Measurements from ENCODE around the gene SLC30A10. TPM values are rescaled to one million over a fixed set of nuclear protein-coding genes. Genes with fewer than 3 reads are reported as not detected.

SLC30A10 gene
- total and polyA plus RNA-seq, 2 of the 13 experiments (the other 11 are each of a cell fraction or from before 2014, with no cell fraction given) = 20.9 to 30.2 TPM

GRCh38 chr1:219882096-219882495 is 46.3 kb downstream of the SLC30A10 start:
- WGBS (ENCODE audit: low lambda C conversion rate) = 95% methylated on average over 3 of the region's 3 CpGs
- ChIA-PET POLR2A (interaction anchor here (0.8 kb wide), 1 partner anchor 45 kb away, joined by 3 read pairs; no protein-coding TSS in a partner anchor), CTCF (ENCODE audit: low intra/inter-chr PET ratio, low total read pairs) (no interaction called here)
- no peak overlapping the region for H3K4me3 ChIP-seq (replicated peaks in 1 of 3; ENCODE audit: insufficient read depth in 1 of 3, low read depth in 2 of 3, low read length in 3 of 3)
- FAIRE-seq (no peak), DNase-seq (ENCODE audit: low spot score) (no peak), ATAC-seq (no peak)
- H3K9me3 ChIP-seq (ENCODE audit: low read length) = no peaks in the 10 kb centered on the region
- H3K4me2 ChIP-seq (ENCODE audit: low read depth, low read length) = no peak overlapping the region
- no peaks in the 10 kb centered on the region for H3K27me3 ChIP-seq (ENCODE audit: control insufficient read depth in 1 of 2, insufficient read depth in 2 of 2, low read length in 2 of 2)
- H3K36me3 ChIP-seq (replicated peaks in 1 of 2; ENCODE audit: control insufficient read depth in 1 of 2, insufficient read depth in 2 of 2, low read length in 2 of 2) = no peaks in the 10 kb centered on the region
- peaks cover 48% of the 10 kb centered on the region for H3K4me1 ChIP-seq (ENCODE audit: insufficient read depth, low read length)
- BruUV-seq (replicated peaks) = no TSS peak
- intact Hi-C loops (cut with micrococcal nuclease; ENCODE audit: unreplicated experiment) (loop anchor here (2.0 to 5.0 kb wide), 2 partner anchors 45 kb away; no protein-coding TSS in a partner anchor), in situ Hi-C loops (cut with HindIII; ENCODE audit: extremely low pct_ligation_motif_present, low pct_unique_long_range_greater_than_20kb) (no loop called here)
- no peaks in the 10 kb centered on the region for H4K20me1 ChIP-seq (ENCODE audit: insufficient read depth, low read length)
- H2AFZ ChIP-seq (ENCODE audit: low read length) = no peak overlapping the region
- TF ChIP-seq MAZ (IDR thresholded peaks at IDR 0.05; ENCODE audit: borderline replicate concordance, low read depth, low read length) (no peak), MAZ (CRISPR knock-in tag; IDR thresholded peaks at IDR 0.05; ENCODE audit: low read depth) (no peak), KAT7 (CRISPR knock-in tag; IDR thresholded peaks at IDR 0.05; ENCODE audit: borderline replicate concordance) (no peak), ZNF710 (CRISPR knock-in tag; IDR thresholded peaks at IDR 0.05; ENCODE audit: borderline replicate concordance) (no peak), ZNF143 (CRISPR knock-in tag; IDR thresholded peaks at IDR 0.05) (no peak), ZNF768 (CRISPR knock-in tag; IDR thresholded peaks at IDR 0.05) (no peak), CSRNP1 (CRISPR knock-in tag; IDR thresholded peaks at IDR 0.05) (no peak), GFI1 (CRISPR knock-in tag; IDR thresholded peaks at IDR 0.05; ENCODE audit: borderline replicate concordance) (no peak), ZNF615 (CRISPR knock-in tag; IDR thresholded peaks at IDR 0.05; ENCODE audit: borderline replicate concordance) (no peak), ZNF552 (CRISPR knock-in tag; IDR thresholded peaks at IDR 0.05; ENCODE audit: borderline replicate concordance) (no peak), ZNF562 (CRISPR knock-in tag; IDR thresholded peaks at IDR 0.05; ENCODE audit: borderline replicate concordance) (no peak), U2AF2 (IDR thresholded peaks at IDR 0.05; ENCODE audit: low read depth, low read length) (no peak), HNF1B (CRISPR knock-in tag; IDR thresholded peaks at IDR 0.05) (no peak), ZNF800 (CRISPR knock-in tag; IDR thresholded peaks at IDR 0.05) (no peak), CHD2 (IDR thresholded peaks at IDR 0.05; ENCODE audit: low read depth, low read length) (no peak), STAG1 (CRISPR knock-in tag; IDR thresholded peaks at IDR 0.05) (no peak)
- no peaks in the 10 kb centered on the region for H3K79me2 ChIP-seq (ENCODE audit: insufficient read depth, low read length)
- H3K27ac ChIP-seq (ENCODE audit: extremely low read length, insufficient read depth, low read length) = peak overlapping the region; percentile 28
- no peak overlapping the region for H3K9ac ChIP-seq (ENCODE audit: insufficient read depth, low read depth, low read length)
